NT2/D1 (cell line): ENCODE results near the gene DIRAS1.

ENCODE experiments used
- SUZ12 ChIP-seq: IDR thresholded peaks from 2 replicates; pipeline ENCODE4 v1.6.1; 2011; ENCODE audit not compliant: insufficient read length, insufficient read depth; ENCODE audit errors: extremely low read depth
- YY1 ChIP-seq: IDR thresholded peaks from 2 replicates; pipeline ENCODE4 v1.6.1; 2011; ENCODE audit not compliant: insufficient read length, insufficient read depth
- ZNF274 ChIP-seq: IDR thresholded peaks from 2 replicates; pipeline ENCODE4 v1.6.1; 2011; ENCODE audit warnings: mild to moderate bottlenecking, low read depth, low read length

GRCh38 chr19:2694196-2694595 is 27.0 kb downstream of the DIRAS1 start:
- TF ChIP-seq ZNF274, result no peak
- TF ChIP-seq YY1, result no peak
- TF ChIP-seq SUZ12, result no peak
